ENCODE data around the gene SWT1.

The SWT1 gene

GRCh38 chr1:185308126-185308525, 151.2 kb downstream of the SWT1 start:
- Histone ChIP-seq H3K79me2 (peaks cover 6% of the 10 kb centered on the region), H3K4me2 (ENCODE audit: low read length) (no peak overlapping the region), H3K4me1 (peaks cover 4% of the 10 kb centered on the region), H3K9me3 (ENCODE audit: control insufficient read depth, low read length) (no peaks in the 10 kb centered on the region), H2AFZ (no peak overlapping the region), H3K36me3 (ENCODE audit: control insufficient read depth, insufficient read depth, low read length) (no peaks in the 10 kb centered on the region), H3K4me3 (ENCODE audit: low read depth, low read length) (no peak overlapping the region), H3K9ac (no peak overlapping the region), H3K27me3 (ENCODE audit: control insufficient read depth, insufficient read depth, low read length) (no peaks in the 10 kb centered on the region), H3K27ac (no peak overlapping the region)
- no peak for TF ChIP-seq CTCF (IDR thresholded peaks at IDR 0.05)

GRCh38 chr1:185309566-185309965, 152.6 kb downstream of the SWT1 start:
- no peak overlapping the region for H3K9ac ChIP-seq
- TF ChIP-seq CTCF (IDR thresholded peaks at IDR 0.05), result no peak
- H3K4me2 ChIP-seq (ENCODE audit: low read length), result no peak overlapping the region
- peaks cover 10% of the 10 kb centered on the region for H3K79me2 ChIP-seq
- H3K4me1 ChIP-seq, result peaks cover 4% of the 10 kb centered on the region
- H3K27ac ChIP-seq, result no peak overlapping the region
- no peaks in the 10 kb centered on the region for H3K9me3 ChIP-seq (ENCODE audit: control insufficient read depth, low read length)
- H3K4me3 ChIP-seq (ENCODE audit: low read depth, low read length), result no peak overlapping the region
- no peaks in the 10 kb centered on the region for H3K36me3 ChIP-seq (ENCODE audit: control insufficient read depth, insufficient read depth, low read length)
- H3K27me3 ChIP-seq (ENCODE audit: control insufficient read depth, insufficient read depth, low read length), result no peaks in the 10 kb centered on the region
- H2AFZ ChIP-seq, result no peak overlapping the region

- Histone ChIP-seq H3K36me3 (ENCODE audit: control insufficient read depth, insufficient read depth, low read length) (no peaks in the 10 kb centered on the region), H3K4me3 (ENCODE audit: low read depth, low read length) (peak overlapping the region; percentile 2), H3K79me2 (peaks cover 20% of the 10 kb centered on the region), H3K9ac (no peak overlapping the region), H3K27me3 (ENCODE audit: control insufficient read depth, insufficient read depth, low read length) (no peaks in the 10 kb centered on the region), H3K4me2 (ENCODE audit: low read length) (no peak overlapping the region), H3K4me1 (peaks cover 4% of the 10 kb centered on the region), H3K27ac (no peak overlapping the region), H2AFZ (no peak overlapping the region), H3K9me3 (ENCODE audit: control insufficient read depth, low read length) (no peaks in the 10 kb centered on the region)
- TF ChIP-seq CTCF (IDR thresholded peaks at IDR 0.05), result no peak
These were observed 154.7 kb downstream of the SWT1 start for GRCh38 chr1:185311589-185312225.

GRCh38 chr1:185312361-185313138, 155.6 kb downstream of the SWT1 start:
- no peak for TF ChIP-seq CTCF (IDR thresholded peaks at IDR 0.05)
- Histone ChIP-seq H3K4me2 (ENCODE audit: low read length) (no peak overlapping the region), H3K27ac (no peak overlapping the region), H2AFZ (no peak overlapping the region), H3K9me3 (ENCODE audit: control insufficient read depth, low read length) (no peaks in the 10 kb centered on the region), H3K79me2 (peaks cover 20% of the 10 kb centered on the region), H3K36me3 (ENCODE audit: control insufficient read depth, insufficient read depth, low read length) (no peaks in the 10 kb centered on the region), H3K4me1 (peaks cover 4% of the 10 kb centered on the region), H3K27me3 (ENCODE audit: control insufficient read depth, insufficient read depth, low read length) (no peaks in the 10 kb centered on the region), H3K9ac (no peak overlapping the region), H3K4me3 (ENCODE audit: low read depth, low read length) (peak overlapping the region; percentile 2)
